Stimulated activated CD8-positive, alpha-beta memory T cell treated with anti-CD3 and anti-CD28 coated beads, Interleukin-12 subunit alpha, Interleukin-12 subunit beta, amount 100 ng/mL, for 4 hours (primary cell): ENCODE data around the gene TNFRSF25.
A peak's percentile ranks its signal among the peaks of the same experiment; 100 is the strongest.
"Not testable (repeated sequence)": the region's sequence is repeated elsewhere in the genome, so short reads cannot be mapped to it uniquely, and the experiment has no call there.

Experiments
- DNase-seq: peaks from one replicate; pipeline ENCODE4 v3.0.0-alpha.2; 2020; ENCODE audit warnings: low read depth

TNFRSF25 gene

GRCh38 chr1:6450943-6451373 lies 15.0 kb downstream of the TNFRSF25 start:
- DNase-seq: no peak

DNA sequence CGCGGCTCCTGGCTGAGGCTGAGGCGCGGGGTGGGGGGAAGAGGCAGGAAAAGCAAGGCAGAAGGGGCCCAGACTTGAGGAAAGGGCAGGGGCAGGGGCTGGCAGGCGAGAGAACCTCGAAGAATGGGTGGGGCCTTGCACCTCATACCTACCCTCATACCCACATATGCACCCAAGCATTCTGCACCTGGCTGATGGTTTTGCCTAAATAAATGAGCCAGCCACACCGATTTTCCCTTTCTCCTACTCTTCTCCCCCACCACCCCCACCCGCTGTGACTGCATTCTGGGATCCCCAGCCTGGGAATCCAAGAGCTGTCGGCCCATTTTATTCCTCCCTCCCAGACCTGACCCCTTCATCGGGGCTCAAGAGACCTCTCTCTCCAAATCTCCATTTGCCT lies 15.5 kb downstream of the TNFRSF25 start:
- DNase-seq: not testable (repeated sequence)

GRCh38 chr1:6450005-6450450 lies 15.9 kb downstream of the TNFRSF25 start:
- no peak for DNase-seq

GRCh38 chr1:6448749-6449631 lies 17.0 kb downstream of the TNFRSF25 start:
- DNase-seq: no peak

- DNase-seq: no peak
These were observed 17.9 kb downstream of the TNFRSF25 start for GRCh38 chr1:6447818-6448748.

GRCh38 chr1:6447016-6447817 lies 18.8 kb downstream of the TNFRSF25 start:
- no peak for DNase-seq

GRCh38 chr1:6446665-6447015 lies 19.3 kb downstream of the TNFRSF25 start:
- no peak for DNase-seq

DNA sequence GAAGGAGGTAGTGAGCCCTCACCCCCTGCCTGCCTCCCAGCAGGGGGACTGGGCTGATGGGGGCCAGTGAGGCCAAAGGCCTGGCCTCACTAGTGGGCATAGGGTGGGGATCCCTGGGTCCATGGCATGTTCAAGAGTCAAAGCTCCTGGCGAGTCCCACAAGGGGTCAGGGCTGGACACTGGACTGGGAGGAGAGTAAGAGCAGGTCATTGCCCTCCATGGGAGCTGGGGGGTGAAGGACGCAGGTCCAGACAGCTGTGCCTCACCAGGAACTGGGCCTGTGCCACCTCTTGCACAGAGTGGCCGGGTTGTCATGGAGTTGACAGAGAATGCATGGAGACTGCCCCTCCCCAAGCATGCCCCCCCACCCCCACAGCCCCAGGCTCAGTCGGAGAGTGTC lies 20.0 kb downstream of the TNFRSF25 start:
- DNase-seq: not testable (repeated sequence)

GRCh38 chr1:6445062-6445763 lies 20.8 kb downstream of the TNFRSF25 start:
- no peak for DNase-seq

- DNase-seq: no peak
These were observed 21.6 kb downstream of the TNFRSF25 start for GRCh38 chr1:6444377-6444776.

DNA sequence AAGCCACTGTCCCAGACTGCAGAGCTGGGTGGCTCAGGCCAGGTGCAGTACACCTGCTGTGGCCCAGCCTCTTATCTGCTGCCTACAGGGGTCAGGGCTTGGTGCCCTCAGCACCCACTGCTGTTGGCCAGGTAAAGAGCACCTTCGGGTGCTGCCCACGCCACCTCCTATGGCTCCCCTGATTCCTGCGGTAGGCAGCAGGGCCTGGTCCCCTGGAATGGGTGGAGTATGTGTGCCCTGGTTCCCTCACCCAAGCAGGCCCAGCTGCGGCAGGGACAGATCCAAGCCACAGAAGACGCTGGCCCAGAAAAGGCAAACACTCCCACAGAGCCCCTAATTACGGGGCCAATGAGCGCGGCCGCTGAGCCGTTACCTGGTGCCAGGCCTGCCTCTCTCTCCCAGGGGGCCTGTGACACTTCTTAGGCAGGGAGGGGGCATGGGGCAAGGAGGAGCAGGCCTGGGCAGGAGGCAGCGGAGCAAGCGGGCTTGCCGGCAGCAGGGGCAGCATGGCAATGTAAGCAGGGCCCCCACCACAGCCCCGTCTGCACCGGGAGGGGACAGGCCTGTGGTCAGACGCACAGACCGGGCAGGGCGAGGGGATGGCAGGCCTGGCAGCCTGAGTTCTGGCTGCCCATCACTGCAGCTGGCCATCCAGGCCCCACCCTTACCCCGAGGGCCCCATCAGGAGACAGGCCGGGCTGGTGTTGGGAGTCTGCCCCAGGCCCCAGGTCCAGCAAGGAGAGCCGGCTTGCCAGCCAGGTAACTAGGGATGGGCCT lies 22.4 kb downstream of the TNFRSF25 start:
- DNase-seq: no peak

DNA sequence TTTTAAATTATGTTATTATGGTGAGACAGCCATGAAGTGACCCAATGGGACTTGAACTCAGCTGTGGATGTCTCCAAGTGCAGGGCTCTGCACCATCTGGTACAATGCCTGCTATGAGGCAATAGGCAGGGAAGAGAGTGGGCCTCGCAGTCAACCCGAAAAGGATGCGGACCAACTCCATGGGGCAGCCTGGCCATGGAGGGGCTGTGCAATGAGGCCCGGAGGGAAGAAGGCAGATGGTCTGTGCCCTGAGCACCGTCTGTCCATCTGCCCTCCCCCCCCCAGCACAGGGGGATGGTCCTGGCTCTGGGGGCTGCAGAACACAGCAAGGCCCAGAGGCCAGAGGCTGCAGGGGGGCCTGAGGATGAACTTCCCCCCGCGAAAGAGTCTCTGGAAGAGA lies 24.4 kb downstream of the TNFRSF25 start:
- DNase-seq: no peak

GRCh38 chr1:6440198-6441126 lies 25.5 kb downstream of the TNFRSF25 start:
- DNase-seq: peak; percentile 57

DNA sequence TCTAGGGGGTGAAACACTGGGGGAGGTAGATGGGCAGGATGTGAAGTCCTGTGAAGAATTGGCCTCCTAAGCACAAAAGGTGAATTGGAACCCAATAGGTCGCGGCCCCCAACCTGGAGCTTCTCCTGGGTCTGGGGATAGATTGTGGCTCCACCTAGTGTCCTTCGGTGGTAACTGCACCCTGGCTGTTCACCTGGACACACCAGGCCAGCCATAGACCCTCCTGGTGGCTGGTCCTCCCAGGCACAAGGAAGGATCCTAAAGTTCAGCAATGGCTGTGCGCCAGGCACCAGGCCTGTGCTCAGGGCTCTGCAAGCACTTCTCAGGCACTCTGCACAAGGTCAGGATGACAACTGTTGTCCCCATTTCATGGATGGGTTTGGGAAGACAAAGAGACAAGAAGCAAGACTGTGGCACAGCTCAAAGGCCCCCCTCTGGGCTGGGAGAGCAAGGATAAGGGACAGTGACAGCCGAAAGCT lies 27.9 kb downstream of the TNFRSF25 start:
- peak; percentile 41 for DNase-seq

DNA sequence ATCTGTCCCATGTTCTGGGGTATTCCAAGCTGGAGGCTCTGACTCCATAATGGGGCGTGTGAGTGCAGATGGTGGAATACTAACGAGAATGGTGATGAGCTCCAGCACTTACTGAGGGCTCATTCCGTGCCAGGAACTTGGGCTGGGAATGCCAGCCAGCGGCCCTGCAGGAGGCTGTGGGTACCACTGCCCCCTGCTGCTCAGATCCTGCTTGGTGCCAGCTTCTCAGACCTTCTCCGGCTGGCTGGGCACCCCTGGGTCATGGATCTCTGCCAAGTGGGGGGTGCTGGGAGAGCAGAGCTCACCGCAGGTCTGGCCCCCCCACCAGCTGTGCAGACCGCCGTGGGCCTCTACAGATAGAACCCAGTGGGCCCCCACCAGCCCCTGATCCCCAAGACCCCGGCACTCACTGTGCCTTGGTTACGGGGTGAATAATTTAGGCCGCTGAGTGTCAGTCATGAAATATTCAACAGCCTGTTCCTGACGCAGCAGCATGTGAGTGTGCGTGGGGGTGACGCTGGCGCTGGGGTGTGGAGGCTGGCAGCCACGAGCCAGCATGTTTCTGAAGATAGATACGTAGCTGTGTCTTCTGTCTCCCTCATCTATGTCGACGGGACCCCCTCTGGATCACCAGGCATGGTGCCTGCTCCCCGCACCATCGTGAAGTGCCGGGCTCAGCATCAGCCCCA lies 28.8 kb downstream of the TNFRSF25 start:
- DNase-seq: not testable (repeated sequence)

DNA sequence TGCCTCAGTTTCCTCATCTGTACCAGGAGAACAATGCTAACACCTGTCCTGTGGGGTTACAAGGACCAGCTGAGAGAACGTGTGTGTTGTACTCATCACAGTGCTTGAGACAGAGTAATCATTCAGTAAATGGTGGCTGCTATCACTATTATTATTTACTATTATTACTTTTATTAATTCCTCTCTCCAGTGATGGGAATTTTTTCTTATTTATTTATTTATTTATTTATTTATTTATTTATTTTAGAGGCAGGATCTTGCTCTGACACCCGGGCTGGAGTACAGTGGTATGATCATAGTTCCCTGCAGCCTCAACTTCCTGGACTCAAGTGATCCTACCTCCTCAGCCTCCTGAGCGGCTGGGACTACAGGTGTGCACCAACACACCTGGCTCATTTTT lies 29.7 kb downstream of the TNFRSF25 start:
- not testable (repeated sequence) for DNase-seq

DNA sequence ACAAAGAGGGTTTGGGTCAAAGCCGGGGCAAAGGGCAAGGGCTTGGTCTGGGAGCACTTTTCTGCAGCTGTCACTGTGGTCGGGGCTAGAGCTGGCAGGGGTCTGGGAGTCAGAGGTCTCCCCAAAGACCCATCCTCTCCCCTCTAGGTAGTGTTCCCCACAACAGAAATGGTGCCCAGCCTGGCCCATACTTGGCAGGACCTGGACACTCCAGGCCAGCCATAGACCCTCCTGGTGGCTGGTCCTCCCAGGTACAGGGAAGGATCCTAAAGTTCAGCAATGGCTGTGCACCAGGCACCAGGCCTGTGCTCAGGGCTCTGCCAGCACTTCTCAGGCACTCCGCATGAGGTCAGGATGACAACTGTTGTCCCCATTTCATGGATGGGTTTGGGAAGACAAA lies 30.4 kb downstream of the TNFRSF25 start:
- no peak for DNase-seq

GRCh38 chr1:6435129-6435528 lies 30.8 kb downstream of the TNFRSF25 start:
- no peak for DNase-seq

- no peak for DNase-seq
These were observed 31.8 kb downstream of the TNFRSF25 start for GRCh38 chr1:6434186-6434585.
